Activated CD4-positive, alpha-beta T cell treated with anti-CD3 and anti-CD28 coated beads, Interleukin-10, Interleukin-2, amounts not matched to agents 100 ng/mL and 50 ng/mL, durations not matched to agents 16 hours and 8 hours (primary cell): ENCODE data around the gene PHF20.
"Not testable (repeated sequence)": the region's sequence is repeated elsewhere in the genome, so short reads cannot be mapped to it uniquely, and the experiment has no call there.

ENCODE experiments used
- DNase-seq: peaks from one replicate; pipeline ENCODE4 v3.0.0-alpha.2; 2020

PHF20 gene

GRCh38 chr20:35739294-35740163, 32.3 kb upstream of the PHF20 start:
- DNase-seq, result peak; percentile 58

- DNase-seq, result peak; percentile 100
Observed at GRCh38 chr20:35741892-35742740, 29.7 kb upstream of the PHF20 start, which contains the start of gene RBM39. TSS of gene RBM39 (minus strand) at chr20:35742260. CDS start at chr20:35740874, 1,386 bp downstream.

GRCh38 chr20:35742741-35743523, 28.9 kb upstream of the PHF20 start:
- peak; percentile 62 for DNase-seq

GRCh38 chr20:35743693-35744491, 27.9 kb upstream of the PHF20 start:
- peak; percentile 62 for DNase-seq

- not testable (repeated sequence) for DNase-seq
Observed at GRCh38 chr20:35744492-35744841, 27.3 kb upstream of the PHF20 start.

GRCh38 chr20:35750611-35751010, 21.2 kb upstream of the PHF20 start:
- DNase-seq, result no peak

GRCh38 chr20:35756404-35756803, 15.4 kb upstream of the PHF20 start:
- no peak for DNase-seq

- no peak for DNase-seq
Observed at GRCh38 chr20:35757098-35757705, 14.6 kb upstream of the PHF20 start.

- DNase-seq, result not testable (repeated sequence)
Observed at GRCh38 chr20:35761548-35761947, 10.3 kb upstream of the PHF20 start.

GRCh38 chr20:35762461-35762860, 9.4 kb upstream of the PHF20 start:
- DNase-seq, result no peak

- not testable (repeated sequence) for DNase-seq
Observed at GRCh38 chr20:35764936-35765335, 6.9 kb upstream of the PHF20 start.

GRCh38 chr20:35766843-35767242, 5.0 kb upstream of the PHF20 start:
- no peak for DNase-seq

- DNase-seq, result peak; percentile 87
Observed at GRCh38 chr20:35767683-35768481, 3.9 kb upstream of the PHF20 start.

GRCh38 chr20:35768731-35769664, 2.8 kb upstream of the PHF20 start:
- DNase-seq, result peak; percentile 71

- DNase-seq, result no peak
Observed at GRCh38 chr20:35771367-35771688, 487 bp upstream of the PHF20 start.

GRCh38 chr20:35772563-35773058, 796 bp downstream of the PHF20 start:
- no peak for DNase-seq

GRCh38 chr20:35773154-35773751, 1.4 kb downstream of the PHF20 start:
- DNase-seq, result peak; percentile 65

GRCh38 chr20:35774391-35774790, 2.6 kb downstream of the PHF20 start:
- DNase-seq, result no peak

- no peak for DNase-seq
Observed at GRCh38 chr20:35776513-35777101, 4.8 kb downstream of the PHF20 start.
